Measurements from ENCODE around the gene SLC35F6. TPM values are rescaled to one million over a fixed set of nuclear protein-coding genes. Genes with fewer than 3 reads are reported as not detected.
A peak's percentile ranks its signal among the peaks of the same experiment; 100 is the strongest.

The SLC35F6 gene
- total and polyA plus RNA-seq, 9 of the 15 experiments (the other 6 are each of a cell fraction or from before 2014, with no cell fraction given), result 11.9 to 47.3 (median 22.5) TPM

DNA sequence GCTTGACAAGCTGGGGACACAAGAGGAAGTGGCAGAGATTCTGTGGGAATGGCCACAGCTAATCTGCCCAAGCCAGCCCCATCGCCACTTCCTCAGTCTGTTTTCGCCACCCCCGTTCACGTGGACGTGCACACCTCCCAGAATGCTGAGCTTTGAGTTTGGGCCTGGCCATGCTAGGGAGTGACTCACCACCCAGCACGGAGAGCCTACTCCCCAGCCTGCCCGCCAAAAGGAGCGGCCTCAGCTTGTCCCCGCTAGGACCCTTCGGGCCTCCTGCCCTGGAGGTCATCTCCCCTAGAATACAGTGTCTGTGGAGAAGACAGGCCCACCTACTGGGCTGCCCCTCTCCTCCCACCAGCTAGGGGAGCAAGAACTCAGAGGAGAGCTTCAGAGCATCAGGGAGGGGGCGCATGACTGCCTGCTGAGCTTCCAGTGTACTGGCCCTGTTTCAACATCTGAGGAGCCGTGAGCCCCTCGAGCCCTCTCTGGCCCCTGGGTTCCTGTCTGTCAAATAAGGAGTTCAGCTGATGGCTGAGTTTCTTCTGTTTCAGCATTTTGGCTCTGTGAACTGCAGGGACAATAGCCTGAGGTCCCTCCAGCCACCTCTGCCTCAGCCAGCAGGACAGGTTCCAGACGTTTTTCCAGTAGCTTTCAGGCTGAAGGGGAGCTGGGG, 5.1 kb downstream of the SLC35F6 start (continued):
- TF ChIP-seq ARNT (IDR thresholded peaks at IDR 0.05) (peak in 1 of 2 experiments; percentile 45; a peak in 1 of 4 replicates), MAFF (IDR thresholded peaks at IDR 0.05; ENCODE audit: low read length) (peak; percentile 75), SOX6 (IDR thresholded peaks at IDR 0.05) (peak; percentile 84), U2AF1 (optimal IDR thresholded peaks at IDR 0.05; ENCODE audit: low read depth, low read length) (no peak), RAD51 (IDR thresholded peaks at IDR 0.05; ENCODE audit: borderline replicate concordance, low read depth) (peak; percentile 48; the same call in 1 of the 2 replicates), COPS2 (conservative IDR thresholded peaks at IDR 0.05) (no peak), MTF1 (CRISPR knock-in tag; IDR thresholded peaks at IDR 0.05; ENCODE audit: borderline replicate concordance) (no peak), EWSR1 (IDR thresholded peaks at IDR 0.05; ENCODE audit: borderline replicate concordance, low read depth, partially characterized antibody) (no peak), ZNF717 (CRISPR knock-in tag; IDR thresholded peaks at IDR 0.05) (no peak), MCM7 (IDR thresholded peaks at IDR 0.05) (no peak), ZNF551 (CRISPR knock-in tag; IDR thresholded peaks at IDR 0.05) (no peak), DIDO1 (tag; IDR thresholded peaks at IDR 0.05; ENCODE audit: low read depth) (no peak), SUPT5H (IDR thresholded peaks at IDR 0.05) (peak; percentile 62), ZNF766 (CRISPR knock-in tag; conservative IDR thresholded peaks at IDR 0.05) (peak; percentile 73), ZBED1 (IDR thresholded peaks at IDR 0.05) (peak; percentile 80; the same call in 1 of the 2 replicates), ETV1 (tag; conservative IDR thresholded peaks at IDR 0.05; ENCODE audit: low read depth) (peak; percentile 89), TAL1 (IDR thresholded peaks at IDR 0.05) (peak; percentile 74), ZNF778 (CRISPR knock-in tag; IDR thresholded peaks at IDR 0.05) (no peak), SMAD3 (CRISPR knock-in tag; conservative IDR thresholded peaks at IDR 0.05) (no peak), RBM22 (IDR thresholded peaks at IDR 0.05; ENCODE audit: low read depth, low read length, poor library complexity, severe bottlenecking) (no peak), STAT5A (IDR thresholded peaks at IDR 0.05; ENCODE audit: borderline replicate concordance, low read length) (peak; percentile 61; the same call in 1 of the 2 replicates), MYBL2 (IDR thresholded peaks at IDR 0.05; ENCODE audit: low read depth) (no peak), MYBL2 (CRISPR knock-in tag; IDR thresholded peaks at IDR 0.05; ENCODE audit: borderline replicate concordance) (no peak)
- TF ChIP-seq, protein P1, sequence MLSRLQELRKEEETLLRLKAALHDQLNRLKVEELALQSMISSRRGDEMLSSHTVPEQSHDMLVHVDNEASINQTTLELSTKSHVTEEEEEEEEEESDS (CRISPR knock-in tag; IDR thresholded peaks at IDR 0.05), result no peak
- TF ChIP-seq, protein P2, sequence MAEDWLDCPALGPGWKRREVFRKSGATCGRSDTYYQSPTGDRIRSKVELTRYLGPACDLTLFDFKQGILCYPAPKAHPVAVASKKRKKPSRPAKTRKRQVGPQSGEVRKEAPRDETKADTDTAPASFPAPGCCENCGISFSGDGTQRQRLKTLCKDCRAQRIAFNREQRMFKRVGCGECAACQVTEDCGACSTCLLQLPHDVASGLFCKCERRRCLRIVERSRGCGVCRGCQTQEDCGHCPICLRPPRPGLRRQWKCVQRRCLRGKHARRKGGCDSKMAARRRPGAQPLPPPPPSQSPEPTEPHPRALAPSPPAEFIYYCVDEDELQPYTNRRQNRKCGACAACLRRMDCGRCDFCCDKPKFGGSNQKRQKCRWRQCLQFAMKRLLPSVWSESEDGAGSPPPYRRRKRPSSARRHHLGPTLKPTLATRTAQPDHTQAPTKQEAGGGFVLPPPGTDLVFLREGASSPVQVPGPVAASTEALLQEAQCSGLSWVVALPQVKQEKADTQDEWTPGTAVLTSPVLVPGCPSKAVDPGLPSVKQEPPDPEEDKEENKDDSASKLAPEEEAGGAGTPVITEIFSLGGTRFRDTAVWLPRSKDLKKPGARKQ (CRISPR knock-in tag; IDR thresholded peaks at IDR 0.05), result no peak
- TF ChIP-seq, protein P3, sequence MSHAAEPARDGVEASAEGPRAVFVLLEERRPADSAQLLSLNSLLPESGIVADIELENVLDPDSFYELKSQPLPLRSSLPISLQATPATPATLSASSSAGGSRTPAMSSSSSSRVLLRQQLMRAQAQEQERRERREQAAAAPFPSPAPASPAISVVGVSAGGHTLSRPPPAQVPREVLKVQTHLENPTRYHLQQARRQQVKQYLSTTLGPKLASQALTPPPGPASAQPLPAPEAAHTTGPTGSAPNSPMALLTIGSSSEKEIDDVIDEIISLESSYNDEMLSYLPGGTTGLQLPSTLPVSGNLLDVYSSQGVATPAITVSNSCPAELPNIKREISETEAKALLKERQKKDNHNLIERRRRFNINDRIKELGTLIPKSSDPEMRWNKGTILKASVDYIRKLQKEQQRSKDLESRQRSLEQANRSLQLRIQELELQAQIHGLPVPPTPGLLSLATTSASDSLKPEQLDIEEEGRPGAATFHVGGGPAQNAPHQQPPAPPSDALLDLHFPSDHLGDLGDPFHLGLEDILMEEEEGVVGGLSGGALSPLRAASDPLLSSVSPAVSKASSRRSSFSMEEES (CRISPR knock-in tag; IDR thresholded peaks at IDR 0.05), result no peak
- TF ChIP-seq, protein P4, sequence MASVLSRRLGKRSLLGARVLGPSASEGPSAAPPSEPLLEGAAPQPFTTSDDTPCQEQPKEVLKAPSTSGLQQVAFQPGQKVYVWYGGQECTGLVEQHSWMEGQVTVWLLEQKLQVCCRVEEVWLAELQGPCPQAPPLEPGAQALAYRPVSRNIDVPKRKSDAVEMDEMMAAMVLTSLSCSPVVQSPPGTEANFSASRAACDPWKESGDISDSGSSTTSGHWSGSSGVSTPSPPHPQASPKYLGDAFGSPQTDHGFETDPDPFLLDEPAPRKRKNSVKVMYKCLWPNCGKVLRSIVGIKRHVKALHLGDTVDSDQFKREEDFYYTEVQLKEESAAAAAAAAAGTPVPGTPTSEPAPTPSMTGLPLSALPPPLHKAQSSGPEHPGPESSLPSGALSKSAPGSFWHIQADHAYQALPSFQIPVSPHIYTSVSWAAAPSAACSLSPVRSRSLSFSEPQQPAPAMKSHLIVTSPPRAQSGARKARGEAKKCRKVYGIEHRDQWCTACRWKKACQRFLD (CRISPR knock-in tag; IDR thresholded peaks at IDR 0.05), result peak; percentile 76; the same call in 1 of the 2 replicates

Data from K562 (cell line).